Smooth muscle cell (in vitro differentiated cells): ENCODE data around the gene BCAN. TPM values are rescaled to one million over a fixed set of nuclear protein-coding genes. Genes with fewer than 3 reads are reported as not detected.

Source experiments
- DNase-seq: peaks from one replicate; lab custom pipeline; 2025; ENCODE audit not compliant: unreplicated experiment; lab: John Stamatoyannopoulos, UW
- H2AFZ ChIP-seq: fragments of 200-600 bp; sonication (generic); 2 replicates; pipeline ENCODE4 v1.6.0; 2016; ENCODE audit warnings: antibody characterized with exemption, low read depth, mild to moderate bottlenecking
- H3F3A ChIP-seq: fragments of 200-600 bp; sonication (generic); 2 replicates; pipeline ENCODE4 v1.6.0; 2017; ENCODE audit warnings: antibody characterized with exemption, low read depth
- H3K27ac ChIP-seq: fragments of 200-600 bp; sonication (generic); 2 replicates; pipeline ENCODE4 v1.5.1; 2016; ENCODE audit warnings: low read depth, mild to moderate bottlenecking
- H3K27me3 ChIP-seq: fragments of 200-600 bp; sonication (generic); 2 replicates; pipeline ENCODE4 v1.6.1; 2016; ENCODE audit warnings: low read depth, mild to moderate bottlenecking
- H3K36me3 ChIP-seq: fragments of 200-600 bp; sonication (generic); 2 replicates; pipeline ENCODE4 v1.5.1; 2016; ENCODE audit warnings: low read depth
- H3K4me1 ChIP-seq: fragments of 200-600 bp; sonication (generic); 2 replicates; pipeline ENCODE4 v1.5.1; 2016; ENCODE audit warnings: low read depth
- H3K4me2 ChIP-seq: fragments of 200-600 bp; sonication (generic); 2 replicates; pipeline ENCODE4 v1.6.0; 2016; ENCODE audit warnings: mild to moderate bottlenecking
- H3K4me3 ChIP-seq: fragments of 200-600 bp; sonication (generic); 2 replicates; pipeline ENCODE4 v1.5.1; 2016; ENCODE audit warnings: mild to moderate bottlenecking
- H3K79me2 ChIP-seq: fragments of 200-600 bp; sonication (generic); 2 replicates; pipeline ENCODE4 v1.6.0; 2016; ENCODE audit warnings: low read depth, mild to moderate bottlenecking
- H3K9ac ChIP-seq: fragments of 200-600 bp; sonication (generic); 2 replicates; pipeline ENCODE4 v1.6.0; 2016; ENCODE audit warnings: low read depth
- H3K9me3 ChIP-seq: fragments of 200-600 bp; sonication (generic); replicated peaks from 2 replicates; pipeline ENCODE4 v1.5.1; 2016; ENCODE audit warnings: low read depth
- H4K20me1 ChIP-seq: fragments of 200-600 bp; sonication (generic); 2 replicates; pipeline ENCODE4 v1.6.0; 2016; ENCODE audit warnings: low read depth
- CTCF ChIP-seq: fragments of 200-600 bp; sonication (generic); IDR thresholded peaks from 2 replicates; pipeline ENCODE4 v1.5.1; 2017; ENCODE audit warnings: borderline replicate concordance, mild to moderate bottlenecking, antibody characterized with exemption; ENCODE audit not compliant: insufficient read depth, poor library complexity, severe bottlenecking
- WGBS: methylation state at CpG from one replicate; pipeline ENCODE4 v1.1.7; 2016; ENCODE audit warnings: low lambda C conversion rate; 5-methylcytosine and 5-hydroxymethylcytosine counted together
- polyA plus RNA-seq: library from polyadenylated mRNA; unstranded; fragments of >200 nt; fragmentation: Nextera tagmentation; extraction: Ambion mirVana; gene quantifications from 2 replicates; pipeline ENCODE4 v1.2.1, GENCODE V29; 2016
- total RNA-seq: library from RNA; depleted of rRNA; stranded (reverse); fragments of >200 nt; gene quantifications from 2 replicates; pipeline ENCODE4 v1.2.3, GENCODE V29; 2014

Gene BCAN
- total and polyA plus RNA-seq, 2 experiments from 2014 or later, result 0.79 TPM; not detected in 1

- Histone ChIP-seq H3K4me3 (peak overlapping the region; percentile 50), H3K27ac (no peak overlapping the region), H3K9me3 (no peaks in the 10 kb centered on the region), H3K9ac (no peak overlapping the region), H2AFZ (peak overlapping the region; percentile 20), H3K4me2 (peak overlapping the region; percentile 93), H3K27me3 (peaks cover 92% of the 10 kb centered on the region), H3F3A (no peaks in the 10 kb centered on the region), H3K36me3 (no peaks in the 10 kb centered on the region), H3K79me2 (no peaks in the 10 kb centered on the region), H4K20me1 (peaks cover 12% of the 10 kb centered on the region), H3K4me1 (peaks cover 14% of the 10 kb centered on the region)
- 60% methylated on average over 6 of the region's 6 CpGs for WGBS
- no peak for TF ChIP-seq CTCF
- no peak for DNase-seq
Observed at GRCh38 chr1:156640842-156641706, 843 bp upstream of the BCAN start.

- TF ChIP-seq CTCF, result no peak
- WGBS, result 7% methylated on average over 35 of the region's 40 CpGs
- Histone ChIP-seq H3K9ac (no peak overlapping the region), H4K20me1 (peaks cover 12% of the 10 kb centered on the region), H3K4me2 (peak overlapping the region; percentile 93), H2AFZ (peak overlapping the region; percentile 20), H3K27ac (no peak overlapping the region), H3F3A (no peaks in the 10 kb centered on the region), H3K4me3 (peak overlapping the region; percentile 50), H3K36me3 (no peaks in the 10 kb centered on the region), H3K27me3 (peaks cover 96% of the 10 kb centered on the region), H3K4me1 (peaks cover 14% of the 10 kb centered on the region), H3K79me2 (no peaks in the 10 kb centered on the region), H3K9me3 (no peaks in the 10 kb centered on the region)
- no peak for DNase-seq
Observed at GRCh38 chr1:156642265-156643048, 540 bp downstream of the BCAN start.

- WGBS, result 54% methylated on average over 7 of the region's 7 CpGs
- no peak for DNase-seq
- Histone ChIP-seq H3K36me3 (no peaks in the 10 kb centered on the region), H3K4me3 (no peak overlapping the region), H3F3A (no peaks in the 10 kb centered on the region), H4K20me1 (peaks cover 12% of the 10 kb centered on the region), H3K79me2 (no peaks in the 10 kb centered on the region), H3K27ac (no peak overlapping the region), H3K9me3 (no peaks in the 10 kb centered on the region), H2AFZ (no peak overlapping the region), H3K27me3 (peaks cover 96% of the 10 kb centered on the region), H3K4me2 (no peak overlapping the region), H3K4me1 (peaks cover 14% of the 10 kb centered on the region), H3K9ac (no peak overlapping the region)
- TF ChIP-seq CTCF, result no peak
Observed at GRCh38 chr1:156643049-156643777, 1.3 kb downstream of the BCAN start.
